ENCODE results near the gene NEK2.
"Not testable (repeated sequence)": the region's sequence is repeated elsewhere in the genome, so short reads cannot be mapped to it uniquely, and the experiment has no call there.

Gene NEK2

DNA sequence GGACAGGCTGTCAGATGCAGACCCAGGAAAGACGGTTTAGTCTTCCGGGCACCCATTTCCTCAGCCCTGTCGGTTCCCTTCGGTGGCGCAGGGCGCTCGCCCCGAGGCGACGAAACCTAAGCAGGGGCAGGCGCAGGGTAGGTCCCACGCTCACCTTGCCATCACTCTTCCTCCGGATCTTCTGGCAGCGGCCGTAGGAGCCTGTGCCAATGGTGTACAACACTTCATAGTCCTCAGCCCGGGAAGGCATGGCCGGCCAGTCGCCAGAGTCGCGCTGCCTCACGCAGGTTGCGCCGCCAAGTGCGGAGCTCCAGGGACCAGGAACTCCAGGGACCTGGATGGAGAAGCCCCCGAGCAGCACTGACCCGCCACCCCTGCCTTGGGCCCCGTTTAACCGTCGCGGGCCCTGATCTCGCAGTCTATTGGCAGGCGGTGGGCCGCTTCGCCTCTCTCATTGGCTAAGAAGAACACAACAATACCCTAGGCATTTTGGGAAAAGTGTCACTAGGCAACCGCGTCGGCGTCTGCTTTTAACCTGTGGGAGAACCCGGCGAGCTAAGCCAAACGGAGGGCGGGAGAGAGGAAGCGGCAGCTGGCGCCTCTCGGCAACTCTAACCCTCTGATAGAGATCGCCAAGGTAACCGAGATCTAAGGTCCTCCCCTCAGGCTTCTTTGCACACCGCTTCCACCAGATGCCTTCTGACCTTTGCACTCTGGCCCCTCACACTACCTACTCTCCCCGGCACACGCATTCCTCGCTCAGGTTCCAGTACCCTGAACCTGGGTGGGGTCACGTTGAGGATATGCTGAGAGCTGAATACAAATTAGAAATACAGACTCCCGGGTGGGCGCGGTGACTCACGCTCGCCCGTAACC lies at the start of gene NEK2:
Gene NEK2 (minus strand): TSS at position 392 of the 876 bp plus-strand sequence. CDS start 142 bp downstream, at position 250.
- DNase-seq (ENCODE audit: low spot score), result peak; percentile 94

DNA sequence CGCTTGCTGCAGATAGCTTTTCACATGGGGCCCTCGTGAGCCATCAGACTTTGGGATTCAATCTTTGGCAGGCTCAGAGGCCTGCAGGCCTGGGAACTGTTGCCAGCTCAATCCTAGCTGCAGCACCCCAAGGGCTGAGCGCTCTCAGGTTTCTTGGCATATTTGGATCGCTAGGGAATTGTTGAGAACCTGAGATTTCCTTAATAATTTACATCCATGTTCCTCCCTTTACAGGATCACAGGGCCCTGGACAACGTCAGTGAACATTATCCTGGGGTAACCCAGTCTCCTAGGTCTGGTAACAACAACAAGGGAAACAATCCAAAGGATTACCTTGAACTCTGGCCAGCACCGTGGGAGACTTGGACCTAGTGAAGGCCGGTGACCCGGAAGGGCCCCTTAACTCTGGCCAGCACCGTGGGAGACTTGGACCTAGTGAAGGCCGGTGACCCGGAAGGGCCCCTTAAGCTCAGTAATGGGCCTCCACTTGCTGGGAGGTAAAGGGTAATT lies 49.3 kb upstream of the NEK2 start:
- DNase-seq (ENCODE audit: low spot score), result no peak

DNA sequence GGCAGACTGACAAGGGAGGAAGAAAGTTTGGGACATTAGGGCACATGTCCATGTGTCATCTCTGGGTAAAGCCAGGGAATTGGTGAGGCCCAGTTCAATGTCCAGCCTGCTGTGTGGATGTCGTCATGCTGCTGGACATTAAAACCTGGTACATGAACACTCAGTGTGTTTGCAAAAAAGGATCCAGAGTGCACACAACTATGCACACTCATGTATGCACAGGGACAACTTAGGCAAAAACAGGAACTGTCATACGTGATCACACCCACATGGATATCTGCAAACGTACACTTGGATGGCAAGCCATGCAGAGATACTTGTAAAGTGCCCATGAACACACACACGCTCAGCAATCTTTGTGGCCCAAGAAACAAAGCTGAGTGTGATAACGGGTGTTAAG lies 47.9 kb upstream of the NEK2 start:
- no peak for DNase-seq (ENCODE audit: low spot score)

DNA sequence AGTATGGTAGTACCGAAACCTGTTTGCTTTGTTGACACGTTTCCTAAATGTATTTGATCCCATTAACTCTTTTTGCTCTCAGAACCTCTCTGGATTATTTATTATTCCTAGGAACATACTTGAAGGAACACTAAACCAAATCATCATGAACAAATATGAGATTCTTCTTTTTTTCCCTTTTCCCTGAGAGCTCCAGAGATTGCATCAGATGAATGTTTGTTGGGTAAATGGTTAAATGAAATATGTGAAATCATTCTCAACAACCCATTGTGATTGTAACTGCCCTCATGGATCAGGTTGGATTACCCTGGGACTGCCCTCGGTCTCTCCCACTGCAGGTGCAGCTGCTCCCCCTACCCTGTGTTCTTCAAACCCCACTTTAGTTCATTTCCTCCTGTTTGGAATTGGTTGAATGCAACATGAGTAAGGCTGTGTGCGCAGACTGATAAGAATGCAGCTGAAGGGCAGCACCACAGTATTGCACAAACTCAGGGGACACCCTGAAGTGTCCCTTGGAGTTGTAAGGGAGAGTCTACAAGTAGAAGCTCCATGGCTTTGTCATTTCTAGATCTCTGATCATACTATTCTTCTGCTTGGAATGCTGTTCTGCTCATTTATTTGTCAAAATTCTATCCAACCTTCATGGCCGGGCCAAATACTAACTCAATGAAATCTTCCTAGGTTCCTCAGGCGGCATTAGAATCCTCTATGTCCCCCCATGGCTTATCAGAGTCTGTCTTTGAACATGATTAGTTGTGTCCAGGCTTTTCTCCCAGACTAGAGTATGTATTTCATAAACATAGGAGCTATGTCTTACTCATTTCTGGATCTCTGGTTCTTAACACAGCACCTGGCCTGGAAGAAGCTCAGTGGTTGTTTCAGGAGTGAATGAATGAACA lies 47.1 kb upstream of the NEK2 start:
- no peak for DNase-seq (ENCODE audit: low spot score)

DNA sequence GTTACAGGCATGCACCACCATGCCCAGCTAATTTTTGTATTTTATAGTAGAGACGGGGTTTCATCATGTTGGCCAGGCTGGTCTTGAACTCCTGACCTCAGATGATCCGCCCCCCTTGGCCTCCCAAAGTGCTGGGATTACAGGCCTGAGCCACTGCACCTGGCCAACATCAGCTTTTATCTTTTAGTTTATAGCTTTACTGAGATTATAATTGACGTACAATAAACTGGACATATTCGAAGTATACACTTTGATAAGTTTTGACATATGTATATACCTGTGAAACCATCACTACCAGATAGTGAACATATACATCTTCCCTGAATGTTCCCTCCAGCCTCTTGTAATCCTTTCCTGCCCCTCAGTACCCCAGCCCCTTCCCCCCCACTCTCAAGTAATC lies 41.1 kb upstream of the NEK2 start:
- DNase-seq (ENCODE audit: low spot score), result not testable (repeated sequence)

DNA sequence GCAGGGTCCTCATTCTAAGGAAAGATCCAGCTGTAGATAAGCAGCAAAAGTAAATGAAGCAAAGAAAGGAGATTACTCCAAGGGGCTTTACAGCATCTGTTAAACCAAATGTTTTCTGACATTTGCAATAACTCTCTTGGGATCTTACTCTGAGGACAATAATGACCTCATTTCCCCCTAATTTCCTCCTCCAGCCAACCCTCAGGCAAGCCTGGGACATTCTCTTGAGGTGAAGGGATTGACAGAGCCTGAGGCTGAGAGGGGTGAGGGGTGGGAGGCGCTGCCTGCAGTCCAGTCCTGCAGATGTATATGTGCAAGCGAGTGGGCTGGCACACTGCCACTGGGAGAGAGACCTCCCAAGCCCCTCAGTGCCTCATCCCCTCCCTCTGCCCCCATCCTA lies 40.5 kb upstream of the NEK2 start:
- no peak for DNase-seq (ENCODE audit: low spot score)

DNA sequence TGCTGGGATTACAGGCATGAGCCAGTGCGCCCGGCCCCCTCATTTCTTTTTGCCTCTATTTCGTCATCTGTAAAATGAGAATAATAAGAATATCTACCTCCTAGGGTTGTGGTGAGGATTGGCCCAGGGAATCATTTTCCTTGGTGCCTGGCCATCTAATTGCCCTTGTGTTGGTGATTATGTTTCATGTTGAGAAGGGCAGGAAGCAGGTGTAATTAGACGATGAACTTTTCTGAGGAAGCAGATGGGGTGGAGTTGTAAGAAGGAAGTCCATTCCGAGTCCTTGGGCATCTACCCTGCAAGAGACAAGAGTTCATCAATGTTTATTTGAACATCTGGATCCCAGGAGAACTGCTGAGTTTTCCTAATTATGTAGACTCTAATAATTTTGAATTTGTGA lies 38.7 kb upstream of the NEK2 start:
- DNase-seq (ENCODE audit: low spot score), result no peak

DNA sequence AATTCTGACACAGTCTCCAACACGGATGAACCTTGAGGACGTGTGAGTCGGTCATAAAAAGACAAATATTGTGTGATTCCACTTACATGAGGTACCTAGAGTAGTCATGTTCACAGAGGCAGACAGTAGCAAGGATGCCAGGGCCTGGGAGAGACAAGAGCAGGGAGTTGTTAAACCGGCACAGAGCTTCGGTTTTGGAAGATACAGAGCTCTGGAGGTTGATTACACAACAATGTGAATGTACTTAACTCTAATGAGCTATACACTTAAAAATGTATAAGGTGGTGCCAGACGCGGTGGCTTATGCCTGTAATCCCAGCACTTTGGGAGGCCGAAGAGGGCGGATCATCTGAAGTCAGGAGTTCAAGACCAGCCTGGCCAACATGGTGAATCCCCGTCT lies 37.8 kb upstream of the NEK2 start:
- DNase-seq (ENCODE audit: low spot score), result no peak

DNA sequence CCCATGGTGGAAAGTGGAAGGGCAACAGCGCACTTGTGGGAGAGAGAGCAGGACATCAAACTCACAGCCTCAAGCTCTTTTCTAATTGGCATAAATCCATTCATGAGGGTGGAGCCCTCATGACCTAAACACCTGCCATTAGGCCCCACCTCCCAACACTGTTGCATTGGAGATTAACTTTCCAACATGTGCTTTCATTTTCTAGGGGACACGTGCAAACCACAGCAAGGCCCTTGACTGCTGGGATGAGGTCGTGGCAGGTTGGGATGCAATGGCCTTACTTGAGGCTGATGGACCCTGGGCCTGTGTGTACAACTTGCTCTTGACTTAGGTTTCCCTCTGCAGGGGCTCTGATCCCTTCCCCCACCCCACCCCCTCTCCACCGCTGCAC lies 35.9 kb upstream of the NEK2 start:
- no peak for DNase-seq (ENCODE audit: low spot score)

DNA sequence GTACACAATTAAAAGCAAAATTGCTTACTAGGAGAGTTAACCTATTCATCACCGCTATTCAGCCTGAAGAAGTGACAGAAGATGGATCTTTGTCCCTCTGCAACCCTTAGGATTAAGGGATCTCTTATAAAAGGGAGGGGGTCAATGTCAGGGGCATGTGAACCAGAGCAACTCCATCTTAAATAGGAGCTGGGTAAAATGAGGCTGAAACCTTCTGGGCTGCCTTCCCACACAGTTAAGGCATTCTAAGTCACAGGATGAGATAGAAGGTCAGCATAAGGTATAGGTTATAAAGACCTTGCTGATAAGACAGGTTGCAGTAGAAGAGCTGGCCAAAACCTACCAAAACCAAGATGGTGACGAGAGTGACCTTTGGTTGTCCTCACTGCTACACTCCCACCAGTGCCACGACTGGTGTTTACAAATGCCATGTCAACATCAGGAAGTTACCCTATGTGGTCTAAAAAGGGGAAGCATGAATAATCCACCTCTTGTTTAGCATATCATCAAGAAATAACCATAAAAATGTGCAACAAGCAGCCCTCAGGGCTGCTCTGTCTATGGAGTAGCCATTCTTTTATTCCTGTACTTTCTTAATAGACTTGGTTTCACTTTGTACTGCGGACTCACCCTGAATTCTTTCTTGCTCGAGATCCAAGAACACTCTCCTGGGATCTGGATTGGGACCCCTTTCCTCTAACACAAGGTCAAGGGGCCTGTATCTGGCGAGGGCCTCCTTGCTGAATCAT lies 35.3 kb upstream of the NEK2 start:
- no peak for DNase-seq (ENCODE audit: low spot score)

DNA sequence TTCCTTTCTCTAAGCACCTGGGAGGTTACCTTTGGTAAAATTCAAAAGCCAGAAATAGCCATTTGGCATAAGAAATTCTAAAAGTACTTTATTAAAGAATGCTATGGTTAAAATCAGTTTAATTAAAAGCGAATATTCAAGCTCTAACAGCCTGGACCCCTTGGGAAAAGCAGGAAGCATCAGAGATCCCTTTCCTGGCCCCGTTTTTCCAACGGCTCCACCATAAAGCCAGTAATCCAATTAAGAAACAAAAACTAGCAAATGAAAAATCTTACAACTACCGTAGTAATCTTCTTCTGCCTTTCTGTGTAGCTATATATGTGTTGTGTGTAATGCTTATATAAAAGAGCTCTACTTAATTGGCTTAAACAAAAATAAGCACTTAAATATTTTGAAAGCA lies 33.5 kb upstream of the NEK2 start:
- no peak for DNase-seq (ENCODE audit: low spot score)

DNA sequence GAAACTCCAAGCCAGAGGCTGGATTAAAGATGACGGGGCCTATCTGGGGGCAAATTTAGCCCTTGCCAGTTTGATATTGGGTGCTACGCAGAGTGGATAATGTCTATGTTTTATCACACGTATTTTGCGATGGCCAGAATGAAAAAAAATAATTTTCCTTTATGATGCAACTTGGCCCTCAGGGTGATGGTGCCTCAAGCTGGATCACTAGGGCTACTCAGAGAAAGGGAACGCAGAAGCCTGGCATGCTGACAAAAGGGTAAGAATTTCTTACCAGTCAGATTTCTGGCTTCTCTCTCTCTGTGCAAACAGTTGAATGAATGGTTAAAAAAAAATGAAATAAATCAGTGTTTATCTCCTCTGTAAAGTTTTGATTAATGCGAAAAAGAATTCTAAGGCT lies 32.6 kb upstream of the NEK2 start:
- no peak for DNase-seq (ENCODE audit: low spot score)

DNA sequence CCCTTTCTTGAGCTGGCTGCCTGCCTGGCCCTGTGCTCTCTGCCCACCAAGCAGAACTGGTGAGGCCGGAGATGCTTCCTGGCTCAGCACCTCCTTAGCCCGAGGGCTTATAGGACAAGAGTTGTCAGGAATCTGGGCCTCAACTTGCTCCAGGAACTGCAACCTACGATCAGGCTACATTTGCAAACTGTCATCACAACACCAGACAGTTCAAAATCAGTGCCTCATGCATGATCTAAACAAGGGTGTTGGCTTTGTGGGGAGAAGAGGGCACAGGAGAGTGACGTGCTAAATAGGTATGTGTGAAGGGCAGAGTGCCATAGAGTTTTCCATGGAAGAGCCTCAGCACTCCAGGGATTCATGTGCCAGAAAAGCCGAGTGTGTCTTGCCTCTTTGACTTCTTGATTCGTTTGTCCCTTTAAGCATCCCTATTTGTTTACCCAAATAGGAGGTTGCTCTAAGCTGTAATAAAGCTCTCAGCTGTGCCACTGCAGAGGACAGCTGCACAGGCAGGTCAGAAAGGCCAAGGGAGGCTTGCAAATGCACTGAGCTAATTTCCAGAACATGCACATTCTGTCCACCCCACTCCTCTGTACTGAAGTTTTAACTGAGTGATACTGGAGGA lies 30.2 kb upstream of the NEK2 start:
- no peak for DNase-seq (ENCODE audit: low spot score)

DNA sequence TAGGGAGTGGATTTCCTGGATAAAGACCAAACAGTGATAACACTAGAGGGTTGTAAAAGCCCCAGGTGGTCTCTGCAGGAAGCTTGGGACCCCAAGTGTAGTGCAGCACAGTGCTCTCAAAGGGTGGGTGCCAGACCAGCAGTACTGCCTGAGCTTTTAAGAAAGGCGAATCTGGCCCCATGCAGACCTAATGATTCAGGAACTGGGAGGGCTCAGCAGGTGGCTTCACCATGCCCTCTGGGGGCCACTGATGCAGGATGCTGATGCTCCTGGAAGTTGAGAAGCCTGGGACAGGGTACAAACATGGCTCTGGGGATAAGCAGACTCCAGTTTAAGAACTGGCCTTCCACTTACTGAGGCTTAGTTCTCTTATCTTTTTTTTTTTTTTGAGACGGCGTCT lies 29.1 kb upstream of the NEK2 start:
- no peak for DNase-seq (ENCODE audit: low spot score)

DNA sequence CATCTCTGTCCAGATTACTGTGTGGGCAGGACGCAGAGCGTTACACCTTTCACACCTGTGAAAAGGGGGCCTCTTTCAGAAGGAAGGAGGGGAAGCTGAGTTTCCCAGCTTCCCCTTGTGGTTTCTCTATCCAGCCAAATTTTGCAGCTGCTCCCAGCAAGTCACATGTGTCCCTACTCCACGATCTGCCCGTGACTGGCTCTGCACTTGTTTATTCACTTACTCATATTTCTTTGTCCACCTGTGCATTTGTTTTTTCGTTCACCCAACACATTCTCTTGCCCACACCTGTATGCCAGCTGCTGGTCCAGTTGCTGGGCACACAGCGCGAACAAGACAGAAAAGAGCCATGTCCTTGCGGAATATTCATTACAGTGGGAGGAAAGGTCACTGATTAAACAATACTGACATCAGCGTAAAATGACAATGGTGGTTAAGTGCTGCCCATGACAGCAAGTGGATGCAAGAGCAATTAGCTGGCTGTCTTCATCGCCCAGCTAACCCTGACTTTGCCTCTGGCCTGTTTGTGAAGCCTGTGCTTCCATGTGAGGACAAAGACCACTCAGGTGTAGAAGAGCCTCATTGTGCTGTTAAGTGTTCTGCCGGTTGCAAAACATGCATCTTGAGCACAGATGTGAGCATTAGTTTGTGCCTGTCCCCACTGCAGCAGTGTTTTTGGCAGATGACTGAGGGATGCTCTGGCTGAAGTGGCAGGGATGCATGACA lies 28.6 kb upstream of the NEK2 start:
- no peak for DNase-seq (ENCODE audit: low spot score)

DNA sequence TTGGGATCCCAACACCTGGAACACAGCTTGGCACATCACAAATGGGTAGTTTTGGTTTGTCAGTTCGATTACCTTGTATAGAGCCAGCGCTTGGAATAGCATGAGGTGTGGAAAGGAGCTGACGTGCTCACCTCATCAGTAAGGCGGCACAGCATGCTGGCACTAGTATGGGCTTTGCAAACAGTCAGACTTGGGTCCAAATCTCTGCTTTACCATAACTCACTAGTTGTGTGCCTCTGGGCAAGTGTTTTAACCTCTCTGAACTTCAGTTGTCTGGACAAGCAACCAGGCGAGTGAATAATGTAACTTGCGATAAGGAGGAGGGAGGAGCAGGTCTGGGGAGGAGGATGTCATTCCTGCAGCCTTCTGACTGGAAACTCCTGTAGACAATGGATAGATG lies 26.3 kb upstream of the NEK2 start:
- no peak for DNase-seq (ENCODE audit: low spot score)

DNA sequence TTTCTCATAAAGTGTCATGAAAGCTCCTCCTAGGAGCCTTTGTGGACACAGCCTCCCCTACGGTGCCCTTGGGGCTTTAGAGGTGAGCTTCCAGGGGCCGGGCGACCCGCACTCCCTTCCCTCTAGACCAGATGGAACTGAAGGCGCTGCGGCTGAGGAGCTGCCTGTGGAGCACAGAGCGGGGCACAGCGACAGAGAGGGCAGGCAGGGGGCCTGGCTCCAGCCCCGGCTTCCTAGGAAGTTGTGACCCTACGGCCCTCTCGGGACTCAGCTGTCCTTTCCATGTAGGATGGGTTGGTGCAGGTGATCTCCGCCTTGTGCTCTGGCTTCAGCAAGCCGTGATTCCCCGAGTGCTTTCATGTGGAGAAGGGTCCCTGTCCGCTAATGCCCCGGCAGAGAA lies 23.6 kb upstream of the NEK2 start:
- DNase-seq (ENCODE audit: low spot score), result no peak

DNA sequence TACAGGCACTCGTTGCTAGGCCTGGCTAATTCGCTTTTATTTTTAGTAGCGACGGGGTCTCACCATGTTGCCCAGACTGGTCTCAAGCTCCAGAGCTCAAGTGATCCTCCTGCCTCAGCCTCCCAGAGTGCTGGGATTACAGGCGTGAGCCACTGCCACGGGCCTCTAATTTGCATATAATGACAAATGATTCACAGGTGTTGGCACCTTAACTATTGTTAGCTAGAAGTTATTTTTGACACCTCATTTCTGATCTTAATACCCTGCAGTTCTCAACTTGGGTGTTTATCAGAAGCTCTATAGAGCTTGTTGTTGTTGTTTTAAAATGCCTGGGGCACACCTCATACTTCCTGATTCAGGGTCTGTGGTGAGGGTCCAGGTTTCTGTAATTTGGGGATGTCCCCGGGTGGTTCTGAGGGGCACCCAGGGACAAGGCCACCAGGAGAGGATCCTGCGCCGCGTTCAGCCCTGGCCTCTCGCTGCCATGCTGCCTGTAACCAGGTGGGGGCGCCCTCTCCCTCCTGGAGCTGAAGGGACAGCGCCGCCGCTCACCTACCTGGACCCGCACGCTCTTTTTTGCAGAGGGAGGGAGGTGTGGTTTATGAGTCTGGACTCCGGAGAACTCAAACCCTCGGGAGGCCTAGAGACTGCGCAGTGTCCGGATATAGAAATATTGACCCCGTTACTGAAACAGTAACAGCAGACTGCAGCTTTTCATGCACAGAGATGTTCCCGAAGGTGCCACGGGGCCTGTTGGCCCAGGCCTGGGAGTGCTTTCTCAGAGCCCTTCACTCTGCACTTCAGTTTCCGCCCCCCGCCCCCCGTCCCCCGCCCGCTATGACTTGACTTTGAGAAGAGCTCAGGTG lies 23.0 kb upstream of the NEK2 start:
- no peak for DNase-seq (ENCODE audit: low spot score)

DNA sequence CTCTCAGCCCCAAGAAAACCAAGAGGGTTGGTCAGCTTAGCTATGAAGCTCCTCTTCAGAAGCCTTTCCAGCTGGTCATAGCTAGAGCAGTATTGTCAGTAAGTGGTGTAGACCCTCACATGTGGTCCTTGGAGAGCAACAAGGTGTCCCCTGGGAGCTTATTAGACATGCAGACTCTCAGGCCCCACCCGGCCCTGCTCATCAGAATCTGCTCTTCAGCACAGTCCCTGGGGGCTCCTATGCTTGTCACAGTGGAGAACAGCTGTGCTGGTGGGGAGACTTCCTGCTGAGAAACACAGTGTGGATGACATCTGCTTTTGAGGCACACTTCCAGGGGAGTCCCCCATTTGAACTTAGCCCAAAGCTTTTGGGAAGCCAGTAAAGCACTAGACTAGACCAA lies 21.9 kb upstream of the NEK2 start:
- DNase-seq (ENCODE audit: low spot score), result no peak

Measured in RKO (cell line).